ENCODE data around the gene SRRM3. TPM values are rescaled to one million over a fixed set of nuclear protein-coding genes. Genes with fewer than 3 reads are reported as not detected.

SRRM3 gene
- total RNA-seq, 1 experiment from 2014 or later: 12.7 TPM

DNA sequence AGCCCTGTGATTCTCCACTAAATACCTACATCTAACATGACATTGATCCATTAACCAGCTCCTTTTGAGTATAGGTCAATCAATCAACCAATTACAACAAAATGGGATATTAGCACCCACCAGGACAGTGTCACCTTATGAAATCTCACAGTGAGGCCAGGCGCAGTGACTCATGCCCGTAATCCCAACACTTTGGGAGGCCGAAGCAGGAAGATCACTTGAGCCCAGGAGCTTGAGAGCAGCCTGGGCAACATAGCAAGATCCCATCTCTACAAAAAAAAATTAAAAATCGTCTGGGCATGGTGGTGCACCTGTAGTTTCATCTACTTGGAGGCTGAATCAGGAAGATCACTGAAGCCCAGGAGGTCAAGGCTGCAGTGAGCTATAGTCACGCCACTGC, 28.5 kb downstream of the SRRM3 start:
- Histone ChIP-seq H3K4me3 (replicated peaks in 1 of 2; ENCODE audit: low read depth in 1 of 2, low read length in 2 of 2) (no peak overlapping the region), H3K9me2 (ENCODE audit: insufficient read depth) (no peaks in the 10 kb centered on the region), H3K27me3 (ENCODE audit: insufficient read depth, low read length) (peaks cover 12% of the 10 kb centered on the region; the same call in 1 of the 2 replicates), H3K36me3 (ENCODE audit: control insufficient read depth in 1 of 2, insufficient read depth in 2 of 2, low read length in 2 of 2) (no peaks in the 10 kb centered on the region), H3K4me1 (ENCODE audit: control insufficient read depth in 1 of 2, insufficient read depth in 2 of 2, low read length in 2 of 2) (peaks cover 4 to 21% of the 10 kb centered on the region in 2 experiments; a peak in 2 of 4 replicates), H3K9ac (ENCODE audit: low read length) (no peak overlapping the region), H2AFZ (ENCODE audit: low read depth, low read length, poor library complexity, severe bottlenecking) (no peak overlapping the region), H3K4me2 (ENCODE audit: low read length) (no peak overlapping the region), H3K79me2 (ENCODE audit: insufficient read depth, low read length) (no peaks in the 10 kb centered on the region), H3K27ac (ENCODE audit: low read depth, low read length) (no peak overlapping the region), H4K20me1 (ENCODE audit: insufficient read depth) (no peaks in the 10 kb centered on the region), H3K9me3 (ENCODE audit: control insufficient read depth in 1 of 2, insufficient read depth in 1 of 2, low read depth in 1 of 2, low read length in 2 of 2) (no peaks in the 10 kb centered on the region)
- ChIA-PET RAD21 (ENCODE audit: low non-redundant PET in 1 of 2, low total read pairs in 2 of 2, uncharacterized antibody in 2 of 2, unreplicated experiment in 2 of 2) (no interaction called here), POLR2A (no interaction called here), CTCF (no interaction called here)
- intact Hi-C loops (cut with micrococcal nuclease): no loop called here
- ATAC-seq (no peak), DNase-seq (ENCODE audit: low read depth, low spot score) (no peak)
- TF ChIP-seq POLR2AphosphoS5 (IDR thresholded peaks at IDR 0.05; ENCODE audit: low read depth, low read length): no peak
- TF ChIP-seq ZFX (IDR thresholded peaks at IDR 0.05): no peak
- TF ChIP-seq, protein P1, sequence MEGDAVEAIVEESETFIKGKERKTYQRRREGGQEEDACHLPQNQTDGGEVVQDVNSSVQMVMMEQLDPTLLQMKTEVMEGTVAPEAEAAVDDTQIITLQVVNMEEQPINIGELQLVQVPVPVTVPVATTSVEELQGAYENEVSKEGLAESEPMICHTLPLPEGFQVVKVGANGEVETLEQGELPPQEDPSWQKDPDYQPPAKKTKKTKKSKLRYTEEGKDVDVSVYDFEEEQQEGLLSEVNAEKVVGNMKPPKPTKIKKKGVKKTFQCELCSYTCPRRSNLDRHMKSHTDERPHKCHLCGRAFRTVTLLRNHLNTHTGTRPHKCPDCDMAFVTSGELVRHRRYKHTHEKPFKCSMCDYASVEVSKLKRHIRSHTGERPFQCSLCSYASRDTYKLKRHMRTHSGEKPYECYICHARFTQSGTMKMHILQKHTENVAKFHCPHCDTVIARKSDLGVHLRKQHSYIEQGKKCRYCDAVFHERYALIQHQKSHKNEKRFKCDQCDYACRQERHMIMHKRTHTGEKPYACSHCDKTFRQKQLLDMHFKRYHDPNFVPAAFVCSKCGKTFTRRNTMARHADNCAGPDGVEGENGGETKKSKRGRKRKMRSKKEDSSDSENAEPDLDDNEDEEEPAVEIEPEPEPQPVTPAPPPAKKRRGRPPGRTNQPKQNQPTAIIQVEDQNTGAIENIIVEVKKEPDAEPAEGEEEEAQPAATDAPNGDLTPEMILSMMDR (IDR thresholded peaks at IDR 0.05 in 2 of 3, conservative IDR thresholded peaks at IDR 0.05 in 1 of 3; ENCODE audit: borderline replicate concordance in 1 of 3, insufficient read depth in 1 of 3, low read depth in 2 of 3, low read length in 2 of 3): no peak
- TF ChIP-seq, protein P2, sequence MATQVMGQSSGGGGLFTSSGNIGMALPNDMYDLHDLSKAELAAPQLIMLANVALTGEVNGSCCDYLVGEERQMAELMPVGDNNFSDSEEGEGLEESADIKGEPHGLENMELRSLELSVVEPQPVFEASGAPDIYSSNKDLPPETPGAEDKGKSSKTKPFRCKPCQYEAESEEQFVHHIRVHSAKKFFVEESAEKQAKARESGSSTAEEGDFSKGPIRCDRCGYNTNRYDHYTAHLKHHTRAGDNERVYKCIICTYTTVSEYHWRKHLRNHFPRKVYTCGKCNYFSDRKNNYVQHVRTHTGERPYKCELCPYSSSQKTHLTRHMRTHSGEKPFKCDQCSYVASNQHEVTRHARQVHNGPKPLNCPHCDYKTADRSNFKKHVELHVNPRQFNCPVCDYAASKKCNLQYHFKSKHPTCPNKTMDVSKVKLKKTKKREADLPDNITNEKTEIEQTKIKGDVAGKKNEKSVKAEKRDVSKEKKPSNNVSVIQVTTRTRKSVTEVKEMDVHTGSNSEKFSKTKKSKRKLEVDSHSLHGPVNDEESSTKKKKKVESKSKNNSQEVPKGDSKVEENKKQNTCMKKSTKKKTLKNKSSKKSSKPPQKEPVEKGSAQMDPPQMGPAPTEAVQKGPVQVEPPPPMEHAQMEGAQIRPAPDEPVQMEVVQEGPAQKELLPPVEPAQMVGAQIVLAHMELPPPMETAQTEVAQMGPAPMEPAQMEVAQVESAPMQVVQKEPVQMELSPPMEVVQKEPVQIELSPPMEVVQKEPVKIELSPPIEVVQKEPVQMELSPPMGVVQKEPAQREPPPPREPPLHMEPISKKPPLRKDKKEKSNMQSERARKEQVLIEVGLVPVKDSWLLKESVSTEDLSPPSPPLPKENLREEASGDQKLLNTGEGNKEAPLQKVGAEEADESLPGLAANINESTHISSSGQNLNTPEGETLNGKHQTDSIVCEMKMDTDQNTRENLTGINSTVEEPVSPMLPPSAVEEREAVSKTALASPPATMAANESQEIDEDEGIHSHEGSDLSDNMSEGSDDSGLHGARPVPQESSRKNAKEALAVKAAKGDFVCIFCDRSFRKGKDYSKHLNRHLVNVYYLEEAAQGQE (IDR thresholded peaks at IDR 0.05; ENCODE audit: low read depth): no peak
- no peak for TF ChIP-seq SIN3A (IDR thresholded peaks at IDR 0.05; ENCODE audit: low read depth)
- no peak for TF ChIP-seq RAD21 (IDR thresholded peaks at IDR 0.05; ENCODE audit: low read depth)
- TF ChIP-seq ELF1 (IDR thresholded peaks at IDR 0.05; ENCODE audit: borderline replicate concordance, low read depth): no peak
- TF ChIP-seq YY1 (IDR thresholded peaks at IDR 0.05; ENCODE audit: extremely low read depth, insufficient replicate concordance, low read depth, low read length): no peak
- TF ChIP-seq FOSL1 (IDR thresholded peaks at IDR 0.05; ENCODE audit: low read depth): no peak
- TF ChIP-seq, protein P3, sequence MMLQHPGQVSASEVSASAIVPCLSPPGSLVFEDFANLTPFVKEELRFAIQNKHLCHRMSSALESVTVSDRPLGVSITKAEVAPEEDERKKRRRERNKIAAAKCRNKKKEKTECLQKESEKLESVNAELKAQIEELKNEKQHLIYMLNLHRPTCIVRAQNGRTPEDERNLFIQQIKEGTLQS (IDR thresholded peaks at IDR 0.05): no peak
- no peak for TF ChIP-seq SRF (IDR thresholded peaks at IDR 0.05; ENCODE audit: low read depth)
- no peak for TF ChIP-seq ZNF274 (IDR thresholded peaks at IDR 0.05; ENCODE audit: low read depth, low read length)
- TF ChIP-seq POLR2A (IDR thresholded peaks at IDR 0.05; ENCODE audit: borderline replicate concordance, extremely low read depth, insufficient read depth, insufficient read length): no peak
- no peak for TF ChIP-seq CBX3 (IDR thresholded peaks at IDR 0.05; ENCODE audit: low read depth)
- TF ChIP-seq, protein P4, sequence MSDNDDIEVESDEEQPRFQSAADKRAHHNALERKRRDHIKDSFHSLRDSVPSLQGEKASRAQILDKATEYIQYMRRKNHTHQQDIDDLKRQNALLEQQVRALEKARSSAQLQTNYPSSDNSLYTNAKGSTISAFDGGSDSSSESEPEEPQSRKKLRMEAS (IDR thresholded peaks at IDR 0.05): no peak
- TF ChIP-seq SP1 (IDR thresholded peaks at IDR 0.05; ENCODE audit: low read depth): no peak
- BruUV-seq (replicated peaks): no TSS peak

Data from HCT116 (cell line).